Heart left ventricle (tissue), 13 donors: ENCODE measurements around the gene PTPDC1.

Experiments used
- CTCF ChIP-seq, 12 donors: fragments of 200-600 bp; sonication (generic) in 4 of 12; IDR thresholded peaks; one replicate each; pipeline versions ENCODE4 v1.5.0 to v1.8.0; 2018 to 2022; ENCODE audit warnings: antibody characterized with exemption in 12 of 12, mild to moderate bottlenecking in 5 of 12
- POLR2A ChIP-seq, 2 donors: fragments of 450-650 bp; IDR thresholded peaks; one replicate each; pipeline ENCODE4 v1.6.1; 2017; ENCODE audit warnings: antibody characterized with exemption in 2 of 2, mild to moderate bottlenecking in 2 of 2, moderate library complexity in 2 of 2
- donor health status: ischemic (EF 13 %, LVEDD 7.1; RV severe dilation, severe dysfunction).
- donor health status: DM: no; HTN: yes; CAD: no.
- donor health status: DM: no; HTN: no; CAD: no.
- donor health status: ischemic (EF 25% LVEDD 6.9; RV normal size, moderate dysfunction).
- donor health status: ischemic (EF 25% LVEDD 5.7; RV mildly dilated, moderate dysfunction).
- donor health status: ischemic (EF 35%, LVEDD 5.7; RV mildly dilated, moderate dysfunction).
- donor health status: nonischemic (EF 11% LVEDD 7.7; RV severe dilation, severe dysfunction).
- donor health status: DM: yes; HTN: yes; CAD: no.
- donor health status: PGD.
- donor health status: ischemic (EF 29% LVEDD 5.4; RV normal size, mild dysfunction).
- donor health status: nonischemic (EF 23%, LVEDD 6.1; RV moderate dilation, normal function).

- TF ChIP-seq CTCF (IDR thresholded peaks at IDR 0.05) (no peak), POLR2A (IDR thresholded peaks at IDR 0.05) (no peak)
Observed at GRCh38 chr9:94139672-94140417, 55.6 kb downstream of the PTPDC1 start.
